GM18520 (cell line): ENCODE measurements around the gene CNPY4.
"Not testable (repeated sequence)": the region's sequence is repeated elsewhere in the genome, so short reads cannot be mapped to it uniquely, and the experiment has no call there.

ENCODE experiments used
- ATAC-seq: cut with Tn5 transposase; IDR thresholded peaks from one replicate; pipeline ENCODE4 v1.9.1; 2021; ENCODE audit not compliant: unreplicated experiment

CNPY4 gene

GRCh38 chr7:100118388-100119071 is 904 bp upstream of the CNPY4 start:
- ATAC-seq, result no peak

DNA sequence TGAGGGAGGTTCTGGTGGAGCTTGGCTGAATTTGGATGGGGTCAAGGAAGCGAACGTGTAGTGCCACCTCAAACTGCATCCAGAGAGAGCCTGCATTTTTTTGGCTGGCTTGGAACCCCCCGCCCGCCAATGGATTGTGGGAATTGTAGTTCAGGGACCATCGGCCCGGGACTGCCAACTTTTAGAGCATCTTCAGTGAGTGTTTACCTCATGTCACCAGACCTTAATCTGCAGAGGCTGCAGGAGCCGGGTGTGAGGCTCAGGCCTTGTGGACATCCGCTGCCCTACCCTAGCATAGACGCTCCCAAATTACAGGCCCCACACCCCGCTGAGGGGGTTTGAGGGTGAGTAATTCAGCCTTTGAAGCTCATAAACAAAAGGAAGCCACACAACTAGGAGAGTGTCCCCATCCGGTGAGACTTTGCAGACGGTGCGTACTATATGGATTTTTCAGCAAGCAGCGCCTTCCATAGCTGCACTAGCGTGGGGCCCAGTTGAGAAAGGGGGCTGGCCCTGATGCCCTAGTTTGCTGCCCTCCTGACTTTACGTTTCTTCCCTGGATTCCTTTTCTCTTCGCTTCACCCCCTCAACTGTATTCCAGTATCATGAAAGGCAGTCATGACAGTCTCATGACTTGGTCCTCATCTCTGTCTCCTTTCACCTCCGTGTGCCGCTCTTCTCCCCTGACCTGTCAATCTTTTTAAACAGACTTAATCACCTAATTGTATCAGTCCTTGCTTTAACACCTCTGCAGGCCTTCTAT is 717 bp downstream of the CNPY4 start:
- ATAC-seq, result peak; percentile 8

- ATAC-seq, result no peak
Observed at GRCh38 chr7:100120733-100121036, 1.3 kb downstream of the CNPY4 start.

DNA sequence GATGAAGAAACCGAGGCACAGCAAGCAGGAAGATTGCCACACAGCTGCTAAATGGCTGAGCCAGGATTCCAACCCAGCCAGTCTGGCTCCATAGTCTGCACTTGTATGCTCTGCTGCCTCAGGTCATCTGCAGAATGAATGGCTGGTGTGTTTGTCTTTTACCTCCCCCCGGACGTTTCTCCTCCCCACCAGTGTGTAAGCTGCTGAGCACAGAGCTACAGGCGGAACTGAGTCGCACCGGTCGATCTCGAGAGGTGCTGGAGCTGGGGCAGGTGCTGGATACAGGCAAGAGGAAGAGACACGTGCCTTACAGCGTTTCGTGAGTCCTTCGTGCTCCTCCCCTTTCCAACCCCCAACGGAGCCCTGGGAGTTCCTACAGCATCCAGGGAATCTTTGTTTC is 2.6 kb downstream of the CNPY4 start:
- no peak for ATAC-seq

- no peak for ATAC-seq
Observed at GRCh38 chr7:100122568-100122967, 3.1 kb downstream of the CNPY4 start.

GRCh38 chr7:100124301-100125230 is 5.1 kb downstream of the CNPY4 start:
- no peak for ATAC-seq

DNA sequence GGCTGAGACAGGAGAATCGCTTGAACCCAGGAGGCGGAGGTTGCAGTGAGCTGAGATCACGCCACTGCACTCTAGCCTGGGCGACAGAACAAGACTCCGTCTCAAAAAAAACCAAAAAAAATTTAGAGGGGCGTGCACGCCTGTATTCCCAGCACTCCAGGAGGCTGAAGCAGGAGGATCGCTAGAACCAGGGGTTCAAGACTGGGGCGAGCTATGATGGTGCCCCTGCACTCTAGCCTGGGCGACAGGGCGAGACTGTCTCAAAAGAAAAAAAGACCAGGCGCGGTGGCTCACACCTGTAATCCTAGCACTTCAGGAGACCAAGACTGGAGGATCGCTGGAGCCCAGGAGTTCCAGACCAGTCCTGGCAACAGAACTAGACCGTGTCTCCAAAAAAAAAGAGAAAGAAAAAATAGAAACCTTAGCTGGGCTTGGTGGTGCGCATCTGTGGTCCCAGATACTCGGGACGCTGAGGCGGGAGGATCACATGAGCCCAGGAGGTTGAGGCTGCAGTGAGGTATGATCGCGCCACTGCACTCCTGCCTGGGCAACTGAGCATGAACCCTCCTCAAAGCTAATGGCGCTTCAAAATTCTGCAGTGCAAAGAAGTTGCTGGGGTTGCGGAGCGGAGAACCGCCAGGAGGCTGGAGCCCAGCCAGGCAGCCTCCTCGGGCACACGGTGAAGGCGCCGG is 7.0 kb downstream of the CNPY4 start:
- no peak for ATAC-seq

GRCh38 chr7:100126931-100127865 is 7.8 kb downstream of the CNPY4 start, which contains the start of gene MBLAC1:
TSS of gene MBLAC1 (plus strand) at chr7:100126967. CDS start at chr7:100127396, 429 bp downstream.
- ATAC-seq, result no peak

DNA sequence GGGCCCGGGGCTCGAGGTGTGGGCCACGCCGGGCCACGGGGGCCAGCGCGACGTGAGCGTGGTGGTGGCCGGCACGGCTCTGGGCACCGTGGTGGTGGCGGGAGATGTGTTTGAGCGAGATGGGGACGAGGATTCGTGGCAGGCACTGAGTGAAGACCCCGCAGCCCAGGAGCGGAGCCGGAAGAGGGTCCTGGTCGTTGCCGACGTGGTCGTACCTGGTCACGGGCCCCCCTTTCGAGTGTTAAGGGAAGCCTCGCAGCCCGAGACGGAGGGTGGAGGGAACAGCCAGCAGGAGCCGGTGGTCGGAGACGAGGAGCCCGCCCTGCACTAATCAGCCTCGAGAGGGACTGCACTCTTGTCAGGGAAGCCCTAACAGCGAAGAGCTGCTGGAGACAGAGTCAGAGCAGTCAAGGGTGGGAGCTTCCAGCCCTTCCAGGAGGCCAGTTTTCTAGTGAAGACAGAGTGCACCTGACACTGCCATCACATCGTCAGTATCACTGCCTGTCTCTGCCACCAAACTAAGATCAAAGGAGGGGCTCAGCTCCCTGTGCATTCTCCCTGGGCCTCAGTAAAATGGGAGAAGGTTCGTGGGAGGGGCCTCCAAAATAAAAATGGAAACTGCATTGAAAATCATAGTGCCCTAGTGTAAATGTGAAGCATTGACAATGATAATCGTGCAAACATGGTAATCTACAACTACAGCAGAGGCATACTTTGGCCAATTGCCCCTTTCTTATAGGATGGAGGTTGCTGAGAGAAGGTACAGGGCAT is 8.6 kb downstream of the CNPY4 start:
- ATAC-seq, result no peak

GRCh38 chr7:100128637-100128963 is 9.2 kb downstream of the CNPY4 start:
- no peak for ATAC-seq

GRCh38 chr7:100130220-100130607 is 10.8 kb downstream of the CNPY4 start:
- ATAC-seq, result not testable (repeated sequence)

GRCh38 chr7:100130608-100131453 is 11.4 kb downstream of the CNPY4 start:
- ATAC-seq, result no peak

DNA sequence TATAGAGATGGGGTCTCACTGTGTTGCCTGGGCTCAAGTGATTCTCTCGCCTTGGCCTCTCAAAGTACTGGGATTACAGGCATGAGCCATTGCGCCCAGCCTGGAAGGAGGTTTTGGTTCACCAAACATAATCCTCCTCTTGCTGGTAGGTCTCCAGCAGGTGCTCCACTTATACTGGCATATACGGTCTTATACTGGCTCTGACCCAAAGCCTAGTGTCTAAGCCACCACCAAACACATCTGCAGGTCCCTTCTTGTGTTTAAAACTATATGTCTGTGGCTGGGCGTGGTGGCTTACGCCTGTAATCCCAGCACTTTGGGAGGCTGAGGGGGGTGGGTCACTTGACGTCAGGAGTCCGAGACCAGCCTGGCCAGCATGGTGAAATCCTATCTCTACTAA is 12.7 kb downstream of the CNPY4 start:
- no peak for ATAC-seq

- no peak for ATAC-seq
Observed at GRCh38 chr7:100132697-100133151, 13.3 kb downstream of the CNPY4 start.

DNA sequence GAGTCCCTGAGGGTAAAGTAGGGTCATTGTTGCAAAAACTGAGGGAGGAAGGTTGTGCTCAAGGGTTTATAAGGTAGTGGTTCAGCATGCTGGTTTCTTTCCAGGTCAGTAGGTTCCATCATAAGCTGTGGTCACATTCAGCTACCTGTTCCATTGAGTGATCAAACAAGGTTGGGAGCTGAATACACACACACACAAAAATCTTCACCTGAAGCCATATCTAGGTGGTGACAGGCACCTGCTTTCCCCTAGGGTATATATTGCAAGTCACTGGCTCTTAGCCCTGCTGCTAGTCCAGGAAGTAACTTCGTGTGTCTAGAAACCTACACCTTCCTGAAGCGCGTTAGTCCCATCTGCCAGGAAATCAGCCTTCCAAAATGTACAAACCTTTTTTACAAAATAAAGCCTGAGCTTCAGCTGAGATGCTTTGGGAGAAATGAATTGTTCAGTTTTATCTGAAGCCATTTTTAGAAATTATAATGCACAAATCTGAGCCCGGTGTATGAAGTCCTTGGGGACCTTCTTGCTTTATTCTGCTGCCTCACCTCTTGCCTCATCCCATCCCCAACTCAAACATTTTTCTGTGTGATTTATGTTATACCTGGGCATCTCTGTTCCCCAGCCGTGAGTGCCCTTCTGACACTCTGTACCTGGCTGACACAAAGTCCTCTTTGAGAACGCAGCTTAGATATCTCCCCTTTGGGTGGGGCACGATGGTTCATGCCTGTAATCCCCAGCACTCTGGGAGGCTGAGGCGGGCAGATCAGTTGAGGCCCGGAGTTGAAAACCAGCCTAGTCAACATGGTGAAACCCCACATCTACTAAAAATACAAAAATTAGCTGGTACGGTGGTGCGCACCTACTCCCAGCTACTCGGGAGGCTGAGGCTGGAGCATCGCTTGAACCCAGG is 18.7 kb downstream of the CNPY4 start:
- ATAC-seq, result no peak

GRCh38 chr7:100141555-100141949 is 22.1 kb downstream of the CNPY4 start:
- no peak for ATAC-seq

GRCh38 chr7:100142461-100142860 is 23.0 kb downstream of the CNPY4 start:
- ATAC-seq, result no peak
